GM18505 (cell line): ENCODE measurements around the gene C9orf50.
"Not testable (repeated sequence)": the region's sequence is repeated elsewhere in the genome, so short reads cannot be mapped to it uniquely, and the experiment has no call there.

Source experiments
- ATAC-seq: cut with Tn5 transposase; IDR thresholded peaks from one replicate; pipeline ENCODE4 v1.9.1; 2021; ENCODE audit not compliant: unreplicated experiment
- POLR2A ChIP-seq: IDR thresholded peaks from 4 replicates; pipeline ENCODE4 v1.6.1; 2011; ENCODE audit warnings: borderline replicate concordance; ENCODE audit not compliant: insufficient read depth, insufficient read length; ENCODE audit errors: extremely low read depth

Gene C9orf50

DNA sequence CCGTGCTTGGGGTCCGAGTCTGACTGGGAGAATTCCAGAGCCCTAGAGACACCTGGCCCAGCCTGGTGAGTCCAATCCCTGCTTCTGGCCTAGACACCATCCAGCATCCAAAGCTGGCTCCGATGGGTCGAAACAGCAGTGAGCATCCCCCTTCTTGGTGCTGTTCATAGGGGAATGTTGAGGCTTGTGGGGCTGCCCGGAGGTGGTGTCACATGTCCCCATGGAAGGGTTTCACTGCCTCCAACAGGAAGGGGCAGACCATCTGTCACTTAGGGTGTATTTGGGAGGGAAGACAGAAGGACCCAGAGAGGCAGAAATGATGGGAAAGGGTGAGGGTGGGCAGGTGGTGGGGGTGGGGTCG, 13.9 kb downstream of the C9orf50 start:
- ATAC-seq, result no peak
- TF ChIP-seq POLR2A, result no peak

DNA sequence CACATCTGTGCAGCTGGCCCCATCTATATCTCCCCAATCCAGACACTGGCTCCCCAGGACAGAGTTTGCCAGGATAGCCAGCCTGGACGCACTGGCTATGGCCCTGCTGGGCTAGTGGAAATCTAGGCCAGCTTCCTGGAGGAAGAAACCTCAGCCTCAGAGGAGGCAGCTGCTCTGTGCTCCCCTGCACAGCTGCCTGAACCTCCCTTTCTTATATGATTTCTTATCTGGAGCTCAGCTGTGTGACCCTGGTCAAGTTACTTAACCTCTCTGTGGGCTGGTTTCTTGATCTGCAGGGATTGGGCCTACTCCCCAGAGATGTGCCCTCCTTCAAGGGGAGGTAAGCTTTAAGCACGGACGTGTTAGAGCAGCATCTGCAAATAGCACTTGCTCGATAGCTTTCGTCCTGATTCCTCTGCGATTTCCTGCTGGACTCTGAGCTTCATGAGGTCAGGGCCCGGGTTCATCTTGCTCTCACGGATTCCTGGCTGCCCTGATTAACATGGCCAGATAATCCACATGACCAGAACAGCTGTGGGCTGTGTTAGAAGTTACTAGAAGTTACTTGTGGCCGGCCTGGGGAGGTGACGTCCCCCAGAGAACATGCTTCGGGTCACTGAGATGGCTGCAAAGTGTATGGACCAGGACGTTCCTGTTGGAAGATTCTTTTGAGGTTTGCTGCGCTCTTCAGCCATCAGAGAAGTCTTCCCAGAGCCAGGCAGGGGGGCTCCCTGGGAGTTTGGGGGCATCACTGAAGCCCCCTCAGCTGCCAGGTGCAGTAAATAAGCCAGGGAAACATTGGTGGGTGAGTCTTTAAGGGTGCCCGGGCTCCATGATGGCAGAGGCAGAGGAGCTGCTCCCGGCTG, 14.5 kb downstream of the C9orf50 start:
- no peak for ATAC-seq
- no peak for TF ChIP-seq POLR2A

DNA sequence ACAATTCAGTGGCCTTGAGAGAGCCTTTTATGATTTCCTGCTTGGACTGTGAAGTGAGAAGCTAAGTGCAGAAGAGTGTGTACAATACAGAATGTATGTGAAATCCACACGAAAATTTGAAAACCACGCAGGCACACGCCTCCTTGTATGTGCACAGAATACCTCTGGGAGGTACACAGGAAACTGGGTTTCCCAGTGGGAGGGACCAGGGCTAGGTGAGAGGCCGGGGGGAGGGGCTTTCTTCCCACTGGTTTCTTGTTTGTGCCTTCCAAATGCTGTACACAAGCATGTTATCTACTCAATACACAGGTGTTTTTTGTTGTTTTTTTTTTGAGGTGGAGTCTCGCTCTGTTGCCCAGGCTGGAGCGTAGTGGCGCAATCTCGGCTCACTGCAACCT, 16.1 kb downstream of the C9orf50 start:
- TF ChIP-seq POLR2A, result no peak
- no peak for ATAC-seq

DNA sequence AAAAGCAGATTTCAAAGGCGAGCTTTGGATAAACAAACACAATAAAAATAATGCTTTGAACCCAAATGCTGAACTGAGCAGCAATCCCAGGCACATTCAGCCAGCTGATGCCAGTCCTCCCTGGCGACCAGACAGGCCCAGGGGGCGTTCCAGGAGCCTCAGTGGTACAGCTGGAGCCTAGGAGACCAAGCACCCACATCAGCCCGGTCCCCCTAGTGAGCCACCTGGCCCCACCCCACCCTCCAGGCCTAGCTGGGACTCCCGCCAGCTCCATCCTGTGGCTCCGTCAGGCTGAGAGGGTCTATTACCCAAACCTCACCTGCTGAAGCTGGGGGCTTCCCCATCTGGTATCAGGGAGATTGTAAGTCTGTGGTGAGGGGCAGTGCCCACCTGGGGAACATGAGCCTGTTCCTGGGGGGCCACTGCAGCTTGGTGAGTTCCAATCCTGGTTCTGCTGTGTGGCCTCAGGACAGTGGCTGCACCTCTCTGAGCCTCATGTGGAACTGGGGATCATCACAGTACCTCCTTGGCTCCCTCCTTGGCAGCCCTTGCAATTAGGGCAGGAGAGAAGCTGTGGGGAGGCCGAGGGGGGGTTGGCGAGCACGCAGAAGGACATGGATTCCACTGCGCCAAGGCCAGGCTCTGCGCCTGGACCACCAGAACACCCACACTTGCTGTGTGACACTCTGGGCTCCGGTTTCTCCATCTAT, 16.7 kb downstream of the C9orf50 start:
- no peak for TF ChIP-seq POLR2A
- no peak for ATAC-seq

DNA sequence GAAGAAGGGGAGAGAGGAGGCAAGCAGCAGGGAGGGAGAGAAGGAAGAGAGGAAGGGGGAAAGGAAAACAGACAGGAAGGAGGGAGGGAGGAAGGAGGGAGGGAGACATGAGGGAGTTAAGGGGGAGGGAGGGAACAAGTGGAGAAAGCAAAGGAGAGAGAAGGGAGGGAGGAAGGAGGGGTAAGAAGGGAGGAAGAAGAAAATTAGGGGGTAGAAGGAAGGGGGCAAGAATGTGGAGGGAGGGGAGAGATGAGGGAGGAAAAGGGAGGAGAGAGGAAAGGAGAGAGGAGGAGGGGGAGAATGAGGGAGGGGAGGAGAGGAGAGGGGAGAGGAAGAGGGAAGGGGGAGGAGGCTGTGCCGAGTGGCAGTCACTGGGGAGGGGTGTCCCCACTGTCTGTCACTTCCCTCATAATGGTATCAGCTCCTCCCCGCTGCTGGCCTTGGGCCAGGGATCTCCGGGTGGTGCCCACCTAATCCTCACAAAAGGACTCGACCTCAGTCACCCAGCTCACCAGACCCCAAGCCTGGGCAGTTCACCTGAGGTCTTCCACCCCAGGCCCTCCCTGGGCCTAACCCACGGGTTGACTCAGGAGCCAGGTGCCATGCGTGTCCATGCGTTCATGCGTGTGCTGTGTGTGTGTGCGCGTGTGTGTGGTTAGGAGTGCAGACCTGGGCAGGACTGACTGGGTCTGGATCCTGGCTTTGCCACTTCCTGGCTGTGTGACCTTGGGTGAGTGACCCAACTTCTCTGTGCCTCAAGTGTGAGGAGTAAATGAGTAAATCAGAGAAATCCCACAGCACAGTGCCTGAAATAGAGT, 18.1 kb downstream of the C9orf50 start:
- ATAC-seq, result no peak
- TF ChIP-seq POLR2A, result no peak

DNA sequence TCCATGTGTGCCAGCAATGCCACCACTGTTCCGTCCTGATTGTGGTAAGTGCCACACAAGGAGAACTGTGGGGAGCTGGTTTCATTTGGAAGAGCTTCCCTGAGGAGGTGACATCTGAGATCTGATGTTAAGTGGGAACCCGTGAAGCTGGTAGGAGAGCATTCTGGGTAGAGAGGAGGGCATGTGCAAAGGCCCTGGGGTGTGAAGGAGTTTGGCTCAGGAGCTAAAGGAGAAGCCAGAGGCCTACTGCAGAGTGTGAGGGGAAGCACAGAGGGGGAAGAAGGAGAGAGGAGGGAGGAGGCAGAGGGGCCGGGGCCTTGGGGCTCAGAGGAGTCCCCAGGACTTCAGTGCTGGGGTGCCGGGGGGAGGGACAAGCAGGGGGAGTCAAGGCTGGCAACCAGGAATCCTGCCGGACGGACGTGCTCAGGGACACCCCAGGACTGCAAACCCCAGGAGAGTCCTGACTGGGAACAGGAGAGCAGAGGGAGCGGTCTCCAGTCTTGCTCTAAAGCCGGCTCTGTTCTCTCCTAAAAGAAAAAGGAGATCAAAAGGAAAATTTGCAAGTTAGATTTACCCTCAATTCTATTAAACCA, 19.7 kb downstream of the C9orf50 start:
- TF ChIP-seq POLR2A, result no peak
- ATAC-seq, result no peak

DNA sequence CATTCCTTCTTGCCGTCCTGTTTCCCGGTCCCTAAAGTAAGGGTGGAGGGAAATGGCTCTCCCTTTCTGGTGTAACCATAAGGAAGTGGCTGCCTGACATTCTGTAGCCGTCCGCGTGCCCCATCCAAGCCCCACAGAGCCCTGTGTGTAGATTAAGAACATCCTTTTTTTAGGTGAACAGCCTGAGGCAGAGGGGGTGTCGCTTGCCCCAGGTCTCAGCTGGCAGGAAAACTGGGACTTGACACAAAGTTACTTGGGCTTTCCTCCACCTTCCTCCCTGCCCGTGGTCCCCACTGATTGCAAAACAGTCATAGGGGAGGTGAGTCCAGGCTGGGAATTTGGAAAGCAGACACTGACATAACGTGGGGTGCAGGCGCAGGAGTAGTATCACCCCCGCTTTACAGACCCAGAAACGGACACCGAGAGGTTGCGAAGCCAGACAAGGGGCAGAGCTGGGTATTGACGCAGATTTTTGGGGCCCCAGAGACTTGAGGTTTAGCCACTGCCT, 22.8 kb downstream of the C9orf50 start:
- ATAC-seq, result no peak
- no peak for TF ChIP-seq POLR2A

DNA sequence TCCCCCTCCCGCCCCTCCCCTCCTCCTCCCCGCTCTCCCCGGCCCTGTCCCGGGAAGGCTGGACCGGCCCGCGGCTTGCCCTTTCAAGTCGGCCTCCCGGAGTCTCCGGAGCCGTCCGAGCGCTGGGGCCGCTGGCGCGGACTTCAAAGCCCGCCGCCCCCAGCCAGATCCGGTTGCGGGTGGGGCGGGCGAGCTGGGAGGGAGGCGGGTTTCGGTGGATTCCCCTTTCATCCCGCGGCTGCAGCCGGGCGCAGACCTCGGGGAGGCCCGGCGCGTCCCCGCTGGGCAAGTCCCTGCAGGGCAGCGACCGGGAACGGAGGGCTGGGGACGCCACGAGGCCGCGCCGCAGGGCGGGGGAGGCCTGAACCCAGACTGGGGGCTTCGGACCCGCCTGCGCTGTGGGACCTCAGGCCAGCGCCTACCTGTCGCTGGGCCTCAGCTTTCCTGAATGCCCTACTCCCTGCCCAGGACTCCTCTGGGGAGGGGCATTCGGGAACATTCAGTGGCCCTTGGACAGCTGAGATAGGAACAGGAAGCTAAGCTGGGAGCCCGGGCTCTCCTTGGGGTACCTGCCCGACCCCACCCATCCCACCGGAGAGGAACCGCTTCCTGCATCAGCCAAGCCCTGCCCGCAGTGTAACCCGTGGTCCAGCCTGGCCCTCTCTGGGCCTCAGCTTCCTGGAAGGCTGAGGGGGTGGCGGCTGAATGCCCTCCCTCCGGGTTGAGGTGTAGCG, 23.4 kb downstream of the C9orf50 start:
- ATAC-seq, result no peak
- TF ChIP-seq POLR2A, result no peak

DNA sequence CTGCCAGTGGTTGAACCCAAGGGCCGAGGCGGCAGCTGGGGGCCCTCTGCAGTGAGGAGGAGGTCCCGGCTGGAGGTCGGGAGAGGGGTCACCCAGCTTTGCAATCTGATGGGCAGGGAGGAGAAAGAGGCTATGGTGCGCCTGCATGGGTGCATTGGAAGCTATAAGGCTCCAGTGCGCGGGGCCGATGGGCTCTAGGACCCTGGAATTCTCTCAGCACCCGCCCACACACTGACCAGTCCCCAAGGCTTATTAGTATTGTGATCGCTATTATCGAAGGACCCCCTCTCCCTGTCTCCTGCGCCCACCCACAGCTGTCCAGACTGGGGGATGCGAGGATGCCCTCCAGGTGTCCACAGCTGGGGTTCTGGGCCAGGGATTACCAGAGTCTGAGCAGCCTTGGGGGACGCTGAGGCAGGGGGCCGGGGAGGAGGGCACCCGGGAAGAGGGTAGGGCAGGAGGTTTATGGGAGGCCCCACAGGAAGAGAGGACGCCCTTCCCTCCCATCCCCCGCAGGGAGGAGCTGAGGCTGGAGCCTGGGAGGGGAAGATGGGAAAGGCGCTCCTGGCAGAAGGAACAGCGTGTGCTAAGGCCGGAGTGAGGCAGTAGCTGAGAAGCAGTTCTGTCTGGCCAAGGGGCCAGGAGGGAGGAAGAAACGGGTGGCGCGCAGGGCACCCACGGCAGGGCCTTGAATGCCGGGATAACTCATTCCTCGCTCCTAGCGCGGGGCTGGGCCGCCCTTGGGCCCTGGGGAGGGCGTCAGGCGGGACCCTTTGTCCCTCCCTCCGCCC, 24.2 kb downstream of the C9orf50 start:
- no peak for TF ChIP-seq POLR2A
- ATAC-seq, result no peak

DNA sequence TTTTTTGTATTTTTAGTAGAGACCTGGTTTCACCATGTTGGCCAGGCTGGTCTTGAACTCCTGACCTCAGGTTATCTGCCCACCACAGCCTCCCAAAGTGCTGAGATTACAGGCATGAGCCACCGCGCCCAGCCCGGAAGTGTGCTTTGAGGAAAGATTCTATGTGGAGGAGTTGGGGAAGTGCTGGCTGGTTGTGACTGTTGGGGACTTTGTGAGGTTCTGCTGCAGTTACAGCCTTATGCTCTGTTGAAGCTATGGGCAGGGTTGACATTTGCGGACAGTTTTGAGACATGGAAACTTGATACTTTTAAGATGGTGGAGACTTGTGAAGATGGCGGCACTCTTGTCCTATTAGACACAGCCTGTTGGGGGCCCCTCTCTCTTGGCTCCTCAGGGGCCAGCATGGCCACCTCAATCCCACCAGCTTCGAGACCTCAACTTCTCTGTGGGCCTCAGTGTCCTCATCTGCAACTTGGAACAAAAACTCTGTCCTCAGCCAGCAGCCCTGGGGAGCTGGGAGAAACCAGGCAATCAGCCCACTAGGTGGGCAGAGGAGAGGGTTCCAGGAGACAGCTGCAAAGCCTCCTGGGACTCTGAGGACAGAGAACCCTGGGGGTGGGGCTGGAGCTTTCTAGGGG, 24.9 kb downstream of the C9orf50 start:
- TF ChIP-seq POLR2A, result no peak

DNA sequence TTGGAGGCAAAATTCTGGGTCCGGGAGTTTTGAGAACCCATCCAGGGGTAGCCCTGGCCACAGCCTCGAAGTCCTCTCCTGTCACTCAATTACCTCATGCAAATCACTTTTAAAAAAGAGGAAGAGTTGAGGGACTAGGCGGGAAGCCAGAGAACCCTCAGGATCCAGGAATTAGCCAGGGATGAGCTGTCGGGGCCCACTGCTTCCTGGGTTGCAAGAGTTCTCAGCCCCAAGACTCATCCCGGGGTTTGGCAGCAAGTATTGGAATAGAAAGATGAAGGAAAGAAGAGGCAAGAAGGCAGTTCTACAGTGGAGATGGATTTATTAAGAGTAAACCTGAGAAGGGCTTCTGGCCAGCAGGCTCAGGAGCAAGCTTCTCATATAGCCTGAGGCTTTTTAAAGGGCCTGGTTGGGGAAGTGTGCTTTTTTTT, 25.6 kb downstream of the C9orf50 start:
- no peak for TF ChIP-seq POLR2A
- ATAC-seq, result no peak

More for the DNA sequence above, 24.9 kb downstream of the C9orf50 start:
- ATAC-seq, result no peak

DNA sequence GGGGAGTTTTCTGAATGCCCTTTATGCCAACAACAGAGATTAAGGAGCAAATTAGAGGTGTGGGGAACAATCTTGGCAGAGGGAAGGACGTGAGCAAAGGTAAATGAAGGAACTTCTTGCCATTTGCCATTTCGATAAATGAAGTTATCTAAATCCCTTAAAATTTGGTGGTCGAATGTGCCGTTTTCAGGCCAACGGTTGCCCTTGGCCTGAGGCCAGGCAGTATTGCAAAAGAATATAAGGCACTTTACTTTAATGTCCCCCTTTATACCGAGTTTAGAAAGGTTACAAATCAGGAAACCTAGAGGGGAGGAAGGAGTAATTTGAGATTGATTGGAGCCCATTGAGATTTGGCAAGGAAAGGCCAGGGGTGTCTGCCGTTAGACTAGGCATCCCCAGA, 26.3 kb downstream of the C9orf50 start:
- TF ChIP-seq POLR2A, result no peak
- no peak for ATAC-seq

DNA sequence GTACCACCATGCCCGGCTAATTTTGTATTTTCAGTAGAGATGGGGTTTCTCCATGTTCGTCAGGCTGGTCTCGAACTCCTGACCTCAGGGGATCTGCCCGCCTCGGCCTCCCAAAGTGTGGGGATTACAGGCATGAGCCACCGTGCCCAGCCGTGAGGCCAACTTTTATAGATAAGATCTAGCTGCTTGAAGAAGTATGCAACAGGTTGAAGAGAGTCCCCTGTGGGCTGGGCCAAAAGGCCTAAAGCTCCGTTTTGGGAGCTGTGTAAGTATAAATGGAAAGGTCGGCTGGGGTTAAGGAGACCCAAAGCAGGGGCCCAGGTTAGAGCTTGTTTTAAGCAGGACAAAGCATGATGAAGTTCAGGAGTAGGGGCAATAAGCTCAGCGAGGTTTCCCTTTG, 28.1 kb downstream of the C9orf50 start:
- ATAC-seq, result not testable (repeated sequence)
